GM23248 (cell line): ENCODE results near the gene PRKACB.

Source experiments
- EZH2 ChIP-seq: fragments of 200-600 bp; sonication (generic); IDR thresholded peaks from 2 replicates; pipeline ENCODE4 v1.6.1; 2018; ENCODE audit warnings: antibody characterized with exemption, mild to moderate bottlenecking; ENCODE audit not compliant: insufficient read depth, poor library complexity, severe bottlenecking
- EZH2phosphoT487 ChIP-seq: fragments of 200-600 bp; sonication (generic); IDR thresholded peaks from 2 replicates; pipeline ENCODE4 v1.6.1; 2018; ENCODE audit warnings: antibody characterized with exemption, moderate library complexity, mild to moderate bottlenecking, low read depth; ENCODE audit not compliant: insufficient read depth

DNA sequence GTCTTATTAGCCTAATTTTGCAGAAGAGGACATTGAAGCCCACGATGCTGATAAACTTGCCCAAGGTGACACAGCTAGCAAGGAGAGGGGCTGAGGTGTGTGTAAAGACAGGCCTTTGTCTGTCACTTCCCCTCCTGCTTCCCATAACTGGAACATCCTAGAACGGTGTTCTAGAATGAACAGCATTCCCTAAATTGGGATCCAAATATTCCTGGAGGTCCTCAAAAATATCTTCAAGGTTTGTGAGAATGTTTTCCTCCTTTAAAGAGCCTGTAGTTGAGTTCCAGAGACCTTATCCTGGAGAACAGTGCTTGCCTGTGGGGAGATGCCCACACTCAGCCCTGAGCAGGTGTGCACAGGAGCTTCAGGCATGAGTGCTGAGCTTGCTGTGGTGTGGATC lies 115.9 kb downstream of the PRKACB start:
- TF ChIP-seq EZH2 (no peak), EZH2phosphoT487 (no peak)
